Stimulated activated CD8-positive, alpha-beta memory T cell treated with anti-CD3 and anti-CD28 coated beads, Interleukin-15, amount 100 ng/mL, for 1 hour (primary cell): ENCODE data around the gene POLR3G.

Source experiments
- DNase-seq: peaks from one replicate; pipeline ENCODE4 v3.0.0-alpha.2; 2020; ENCODE audit warnings: low read depth

POLR3G gene, protein sequence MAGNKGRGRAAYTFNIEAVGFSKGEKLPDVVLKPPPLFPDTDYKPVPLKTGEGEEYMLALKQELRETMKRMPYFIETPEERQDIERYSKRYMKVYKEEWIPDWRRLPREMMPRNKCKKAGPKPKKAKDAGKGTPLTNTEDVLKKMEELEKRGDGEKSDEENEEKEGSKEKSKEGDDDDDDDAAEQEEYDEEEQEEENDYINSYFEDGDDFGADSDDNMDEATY

DNA sequence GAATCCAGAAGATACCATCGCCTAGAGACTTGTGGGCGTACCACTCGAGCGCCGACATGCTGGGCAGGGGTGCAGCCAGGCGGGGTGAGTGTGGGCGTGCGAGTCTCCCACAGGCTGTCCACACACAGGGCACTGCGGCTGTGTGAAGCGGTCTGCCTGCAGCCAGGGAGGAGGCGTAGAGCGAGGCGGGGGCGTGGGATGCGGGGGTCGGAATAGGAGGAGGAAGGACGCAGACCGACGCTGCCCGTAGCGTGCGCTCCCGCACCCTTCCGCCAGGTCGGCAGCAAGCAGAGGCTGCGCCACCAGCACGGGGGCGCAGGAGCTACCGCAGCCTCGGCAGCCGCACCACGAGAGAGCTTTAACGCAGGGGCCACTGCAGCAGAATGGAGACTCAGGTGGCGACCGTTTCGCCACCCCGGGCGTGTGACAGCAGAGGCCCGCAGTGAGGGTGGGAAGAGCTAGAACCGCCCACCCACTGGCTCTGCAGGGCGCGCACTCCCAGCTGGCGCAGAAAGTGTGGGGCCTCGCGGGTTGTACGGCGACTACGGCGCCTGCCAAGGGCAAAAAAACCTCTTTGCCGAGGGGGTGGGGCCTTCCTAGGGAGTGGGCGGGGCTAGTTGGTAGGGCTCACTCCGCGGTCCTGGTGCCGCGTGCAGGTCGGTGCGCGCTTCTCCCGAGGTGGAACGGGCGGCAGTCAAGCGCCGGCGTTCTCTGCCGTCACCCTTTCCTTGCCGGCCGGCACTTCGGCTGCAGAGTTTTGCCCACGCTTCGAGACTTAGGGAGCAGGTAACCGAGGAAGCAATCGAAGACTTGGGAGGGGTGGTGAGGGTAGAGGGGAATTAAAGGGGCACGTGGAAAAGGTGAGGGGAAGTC, at the start of gene POLR3G, which contains the start of gene MBLAC2:
POLR3G (plus strand) TSS at position 630 of the 873 bp plus-strand sequence. CDS start 10,704 bp downstream, outside the sequence.
MBLAC2 (minus strand) TSS at position 537 of the 873 bp plus-strand sequence; CDS start at position 58, 479 bp downstream.
- peak; percentile 88 for DNase-seq

DNA sequence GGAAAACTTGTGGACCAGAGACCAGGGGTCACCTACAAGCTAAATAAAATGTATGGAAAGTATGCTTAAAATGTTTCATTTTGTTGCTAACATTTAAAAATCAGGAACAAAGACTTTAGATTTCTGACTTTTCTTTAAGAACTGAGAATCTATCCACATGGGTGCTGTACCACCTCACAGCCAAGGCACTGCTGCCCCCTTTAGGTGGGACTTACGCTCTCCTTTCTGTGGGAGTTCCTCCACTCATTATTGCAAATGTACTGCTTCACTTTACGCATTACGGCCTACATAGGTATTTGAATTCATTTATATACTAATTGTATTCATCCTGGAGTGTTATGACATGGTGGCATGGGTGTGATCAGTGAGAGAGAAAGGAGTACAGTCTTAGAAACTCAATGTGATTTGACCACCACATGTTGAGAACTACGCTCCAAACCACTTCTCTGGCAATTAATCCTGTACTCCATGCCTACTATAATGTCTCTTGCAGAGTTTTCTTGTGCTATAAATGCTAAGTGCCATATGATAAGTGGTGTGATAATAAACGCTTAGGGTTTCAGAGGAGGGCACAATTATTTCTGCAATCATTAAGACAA, 40.4 kb upstream of the POLR3G start:
- peak; percentile 5 for DNase-seq

DNA sequence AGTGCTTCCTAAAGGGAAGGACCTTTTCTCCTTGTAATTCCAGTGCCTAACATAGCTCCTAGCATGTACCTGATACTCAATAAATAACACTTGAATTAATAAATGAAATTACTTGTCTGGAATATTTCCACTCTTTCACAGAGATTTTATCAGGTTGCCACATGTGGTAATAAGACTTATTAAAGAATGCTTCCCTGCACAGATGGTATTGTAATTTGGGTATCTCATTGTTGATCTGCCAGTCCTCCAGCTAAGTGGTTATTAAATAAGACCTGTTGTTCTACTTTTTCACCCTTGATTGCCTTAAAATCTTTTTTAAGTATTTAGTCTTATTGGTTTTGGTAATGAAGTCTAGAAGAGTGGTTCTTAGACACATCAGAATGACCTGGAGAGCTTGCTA, 37.0 kb upstream of the POLR3G start:
- DNase-seq, result no peak

GRCh38 chr5:90438100-90438499, 36.6 kb upstream of the POLR3G start:
- no peak for DNase-seq

DNA sequence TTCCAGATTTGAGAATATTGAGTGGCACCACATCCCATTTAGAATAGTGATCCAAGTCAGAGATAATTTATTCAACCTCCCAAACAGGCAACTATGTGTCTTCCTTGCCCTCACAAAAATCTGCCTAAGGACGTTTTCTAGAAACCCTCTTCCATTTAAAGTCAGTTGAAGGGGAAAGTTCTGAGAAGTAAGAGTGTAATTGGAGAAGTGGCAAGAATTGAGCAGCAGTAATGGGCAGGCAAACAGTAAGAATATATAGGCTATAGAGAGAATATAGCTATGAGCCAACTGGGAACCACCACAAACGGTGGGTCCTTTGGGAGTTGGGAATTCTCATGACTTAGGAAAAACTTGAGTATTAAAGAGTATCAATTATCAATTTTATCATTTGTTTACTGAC, 34.0 kb upstream of the POLR3G start:
- DNase-seq, result no peak

DNA sequence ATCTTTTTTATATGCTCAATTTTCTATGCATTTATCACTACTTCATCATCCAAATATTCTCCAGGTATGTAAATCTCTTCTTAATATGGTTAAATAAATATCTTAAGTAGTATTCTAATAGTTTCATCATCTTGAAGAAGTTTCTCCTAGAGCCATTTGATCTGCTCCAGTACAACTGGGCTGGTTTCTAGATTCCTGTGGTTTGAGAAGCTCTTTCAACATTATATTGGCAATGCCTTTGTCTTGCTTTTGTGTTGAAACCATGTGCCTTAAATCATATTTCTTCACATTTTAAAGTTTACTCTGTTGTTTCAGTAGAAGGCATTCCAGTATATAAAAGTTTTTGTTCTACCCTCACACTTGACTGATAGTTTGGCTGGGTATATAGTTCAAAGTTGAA, 27.7 kb upstream of the POLR3G start:
- DNase-seq, result no peak

DNA sequence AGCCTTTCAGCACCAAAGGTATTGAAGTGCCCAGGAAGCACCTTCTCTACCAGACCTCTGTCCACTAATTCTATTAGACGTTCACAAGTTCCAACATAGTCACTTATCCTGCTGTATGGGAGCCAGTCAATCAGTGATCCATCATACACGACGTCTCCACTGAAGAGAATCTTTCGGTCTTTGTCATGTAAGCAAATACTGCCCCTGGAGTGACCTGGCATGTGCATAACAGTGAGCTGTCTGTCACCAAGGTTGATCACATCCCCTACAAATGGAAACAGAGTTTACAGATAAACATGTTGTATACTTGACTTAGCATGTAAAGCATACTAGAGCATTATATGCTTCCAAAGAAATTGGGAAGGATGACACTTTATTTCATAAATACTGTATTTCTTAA, 13.4 kb upstream of the POLR3G start:
- DNase-seq, result no peak

DNA sequence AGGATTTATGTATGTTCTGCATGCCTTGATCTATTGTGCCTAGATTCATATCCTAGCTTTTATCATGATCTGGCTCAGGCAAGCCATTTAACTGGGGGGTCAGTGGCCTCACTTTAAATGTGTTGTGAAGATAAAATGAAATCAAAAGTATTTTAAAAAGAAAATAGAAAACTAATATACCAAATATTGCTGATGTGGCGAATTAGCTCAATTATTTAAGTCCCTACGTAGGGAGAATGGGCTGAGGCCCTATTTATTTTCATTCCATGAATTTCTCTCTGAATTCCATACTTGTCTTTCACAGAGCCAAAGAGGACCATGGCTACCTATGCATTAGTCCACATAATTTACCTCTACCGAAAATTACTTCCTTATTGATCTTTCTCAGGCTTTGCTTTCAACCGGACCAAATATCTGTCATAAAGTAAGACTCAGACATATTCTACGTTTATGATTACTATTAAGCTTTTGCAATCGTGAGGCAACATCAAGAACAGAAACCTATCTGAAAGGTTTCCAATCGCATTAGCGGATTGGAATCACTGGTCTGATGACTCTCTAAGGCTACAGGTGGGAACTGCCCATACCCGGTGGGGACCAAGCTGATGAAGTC, 1.8 kb upstream of the POLR3G start:
- DNase-seq, result no peak

GRCh38 chr5:90473396-90474234, 1.0 kb upstream of the POLR3G start:
- no peak for DNase-seq

GRCh38 chr5:90475436-90475980, 844 bp downstream of the POLR3G start:
- DNase-seq, result no peak

DNA sequence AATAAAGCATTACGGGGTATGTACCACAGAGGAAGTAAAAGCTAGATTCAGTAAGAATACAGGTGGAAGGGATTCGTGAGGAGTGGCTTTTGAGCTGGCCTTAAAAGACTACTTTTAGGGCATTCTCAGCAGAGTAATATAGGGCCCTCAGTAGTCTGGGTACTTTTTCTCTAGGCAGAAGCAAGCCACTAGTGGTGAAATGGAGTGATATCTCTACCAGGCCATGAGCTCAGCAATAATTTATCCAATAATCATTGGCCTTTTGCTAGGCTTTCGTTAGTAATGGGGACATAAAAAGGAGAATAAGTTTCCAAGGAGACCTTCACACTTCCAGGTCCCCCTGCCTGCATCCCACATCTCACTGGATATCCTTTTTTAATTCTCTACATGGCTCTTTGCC, 1.7 kb downstream of the POLR3G start:
- no peak for DNase-seq

- DNase-seq, result no peak
Observed at GRCh38 chr5:90477073-90477472, 2.4 kb downstream of the POLR3G start.

DNA sequence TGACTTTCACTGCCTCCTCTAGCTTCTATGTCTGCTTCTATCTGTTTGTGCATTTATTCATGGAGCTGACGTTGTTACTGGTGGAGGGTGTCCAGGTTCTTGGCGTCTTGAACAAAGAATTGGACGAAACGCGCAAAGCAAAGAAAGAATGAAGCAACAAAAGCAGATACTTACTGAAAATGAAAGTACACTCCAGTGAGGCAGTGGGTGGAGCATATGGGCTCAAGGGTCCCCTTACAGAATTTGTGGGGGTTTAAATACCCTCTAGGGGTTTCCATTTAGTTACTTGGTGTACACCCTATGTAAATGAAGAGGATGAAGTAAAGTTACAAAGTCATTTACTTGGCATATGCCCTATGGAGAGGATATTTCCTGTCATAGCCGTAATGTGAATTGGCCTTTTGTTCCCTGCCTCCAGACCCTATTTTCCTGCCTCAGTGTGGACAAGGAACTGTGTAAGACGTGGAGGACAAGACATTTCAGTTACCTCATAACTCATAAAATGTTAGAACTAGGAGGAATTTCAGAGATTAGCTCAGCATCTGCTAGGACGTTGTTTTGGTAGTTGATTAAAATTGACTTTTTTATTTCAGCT, 3.1 kb downstream of the POLR3G start:
- no peak for DNase-seq

GRCh38 chr5:90479611-90480385, 5.1 kb downstream of the POLR3G start:
- no peak for DNase-seq

DNA sequence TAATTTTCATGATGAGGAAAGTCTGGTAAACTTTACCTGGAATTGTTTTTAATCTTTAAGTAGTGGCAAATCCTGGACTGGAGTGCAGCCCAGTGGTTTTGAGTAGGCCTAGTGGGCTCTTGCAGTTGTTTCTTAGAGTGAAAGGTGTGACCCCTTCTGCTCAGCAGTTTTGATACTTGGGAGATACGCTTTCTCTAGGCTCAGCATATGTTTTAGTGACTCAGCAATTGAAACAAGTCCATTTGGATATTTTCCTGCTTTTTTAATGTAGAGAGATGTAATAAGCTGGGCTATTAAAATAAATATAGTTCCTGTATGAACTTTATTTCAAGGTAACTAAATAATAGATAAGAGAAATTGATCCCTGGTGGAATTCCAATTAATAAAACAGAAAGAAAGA, 6.0 kb downstream of the POLR3G start:
- no peak for DNase-seq

DNA sequence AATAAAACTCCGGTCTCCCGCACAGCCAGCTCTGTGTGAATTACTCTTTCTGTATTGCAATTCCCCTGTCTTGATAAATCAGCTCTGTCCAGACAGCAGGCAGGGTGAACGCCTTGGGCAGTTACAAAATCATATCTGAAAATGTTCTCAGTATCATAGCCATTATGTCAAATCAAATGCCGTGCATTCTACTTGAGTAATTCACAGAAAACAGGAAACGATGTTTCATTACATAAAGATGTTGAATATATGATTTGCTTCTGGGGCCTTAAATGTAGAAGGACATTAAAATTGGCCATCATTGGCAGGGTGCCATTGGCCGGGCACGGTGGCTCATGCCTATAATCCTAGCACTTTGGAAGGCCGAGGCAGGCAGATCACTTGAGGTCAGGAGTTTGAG, 8.5 kb downstream of the POLR3G start:
- no peak for DNase-seq

DNA sequence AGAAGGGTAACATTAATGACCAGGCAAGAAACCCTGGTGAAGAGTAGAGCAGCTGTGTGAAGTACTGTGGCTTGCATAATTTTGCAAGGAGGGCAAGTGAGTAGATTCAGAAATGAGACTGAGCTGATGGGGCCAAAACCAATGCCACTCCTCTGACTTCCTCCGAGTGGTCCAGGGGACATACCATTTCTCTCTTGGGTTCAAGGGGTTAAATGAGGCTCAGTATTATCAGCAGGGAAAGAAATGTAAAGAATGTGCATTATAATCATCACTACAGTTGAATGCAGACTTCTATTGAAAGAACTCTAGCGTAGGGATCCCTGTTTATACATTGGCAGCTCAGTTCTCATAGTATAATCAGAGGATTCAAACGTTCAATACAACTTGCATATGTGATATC, 9.9 kb downstream of the POLR3G start:
- DNase-seq, result no peak

GRCh38 chr5:90488791-90489190, 14.1 kb downstream of the POLR3G start:
- no peak for DNase-seq

- no peak for DNase-seq
Observed at GRCh38 chr5:90494043-90494442, 19.4 kb downstream of the POLR3G start.

DNA sequence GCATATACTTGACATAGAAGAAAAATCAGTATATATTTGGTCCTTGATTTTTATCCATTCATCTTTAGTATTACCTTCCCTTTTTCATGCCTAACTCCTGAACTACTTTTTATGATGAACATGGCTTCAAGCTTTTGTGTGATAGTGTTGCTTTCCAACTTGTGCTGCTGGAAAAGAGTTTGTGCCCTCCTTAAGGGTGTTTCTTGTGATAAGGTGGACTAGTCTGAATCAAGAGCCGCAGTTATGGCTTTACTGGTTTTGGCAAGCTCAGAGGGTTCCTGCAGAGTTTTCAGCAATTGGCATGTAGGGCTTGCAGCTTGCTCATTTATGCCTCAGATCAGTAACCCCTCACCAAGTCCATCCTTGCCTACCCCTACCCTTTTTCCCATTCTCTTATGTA, 20.5 kb downstream of the POLR3G start:
- no peak for DNase-seq
